SK-N-SH treated with all-trans-retinoic acid at 6 μM for 48 hours (cell line): ENCODE measurements around the gene CFAP221.

ENCODE experiments used
- ARNTL ChIP-seq: fragments of 450-650 bp; formaldehyde crosslinking; IDR thresholded peaks from 2 replicates; pipeline ENCODE4 v1.5.0; 2020; ENCODE audit warnings: low read depth, mild to moderate bottlenecking, moderate library complexity, borderline replicate concordance
- BACH2 ChIP-seq: fragments of 250-450 bp; sonication (Bioruptor Pico); IDR thresholded peaks from 2 replicates; pipeline ENCODE4 v1.9.0; 2021; ENCODE audit warnings: mild to moderate bottlenecking, borderline replicate concordance
- CREB5 ChIP-seq: fragments of 250-450 bp; sonication (Bioruptor Pico); IDR thresholded peaks from 2 replicates; pipeline ENCODE4 v1.5.1; 2020; ENCODE audit warnings: low read depth, mild to moderate bottlenecking, moderate library complexity
- GLIS3 ChIP-seq: fragments of 250-450 bp; sonication (Bioruptor Pico); IDR thresholded peaks from 2 replicates; pipeline ENCODE4 v1.5.0; 2020; ENCODE audit warnings: mild to moderate bottlenecking, moderate library complexity
- PATZ1 ChIP-seq: fragments of 250-450 bp; sonication (Bioruptor Pico); IDR thresholded peaks from 2 replicates; pipeline ENCODE4 v1.8.0; 2020; ENCODE audit warnings: mild to moderate bottlenecking, moderate library complexity, borderline replicate concordance
- RARB ChIP-seq: fragments of 250-450 bp; sonication (Bioruptor Pico); IDR thresholded peaks from 2 replicates; pipeline ENCODE4 v1.8.0; 2021; ENCODE audit warnings: mild to moderate bottlenecking, moderate library complexity
- SNAI2 ChIP-seq: fragments of 250-450 bp; sonication (Bioruptor Pico); IDR thresholded peaks from 2 replicates; pipeline ENCODE4 v1.5.0; 2020; ENCODE audit warnings: mild to moderate bottlenecking, moderate library complexity
- ZFP3 ChIP-seq: fragments of 250-450 bp; sonication (Bioruptor Pico); IDR thresholded peaks from 2 replicates; pipeline ENCODE4 v1.5.0; 2020; ENCODE audit warnings: mild to moderate bottlenecking, moderate library complexity
- ZFP30 ChIP-seq: fragments of 450-650 bp; formaldehyde crosslinking; IDR thresholded peaks from 2 replicates; pipeline ENCODE4 v1.5.0; 2022; ENCODE audit warnings: mild to moderate bottlenecking, moderate library complexity

- TF ChIP-seq CREB5 (no peak), BACH2 (CRISPR knock-in tag) (no peak), GLIS3 (CRISPR knock-in tag) (no peak), PATZ1 (no peak), RARB (no peak), ZFP30 (no peak), ZFP3 (CRISPR knock-in tag) (no peak), SNAI2 (no peak), ARNTL (CRISPR knock-in tag) (no peak)
These were observed 13.0 kb upstream of the CFAP221 start for GRCh38 chr2:119531292-119531691.
